Measurements from ENCODE around the gene SCLT1. TPM values are rescaled to one million over a fixed set of nuclear protein-coding genes. Genes with fewer than 3 reads are reported as not detected.

The SCLT1 gene
- total RNA-seq, 1 donor from 2014 or later, result 9.6 TPM

GRCh38 chr4:128856246-128856645 is 237.1 kb downstream of the SCLT1 start:
- DNase-seq (ENCODE audit: low spot score), result no peak
- intact Hi-C loops (cut with DNase I), result loop anchor here (5.0 kb wide), 1 partner anchor 469 kb away; no protein-coding TSS in a partner anchor

- intact Hi-C loops (cut with DNase I), result loop anchor here (5.0 kb wide), 1 partner anchor 468 kb away; no protein-coding TSS in a partner anchor
Observed at GRCh38 chr4:128855621-128856020, 237.7 kb downstream of the SCLT1 start.

GRCh38 chr4:128854433-128854832 is 238.9 kb downstream of the SCLT1 start:
- intact Hi-C loops (cut with DNase I), result no loop called here
- DNase-seq (ENCODE audit: low spot score), result no peak

More at GRCh38 chr4:128855621-128856020, 237.7 kb downstream of the SCLT1 start:
- DNase-seq (ENCODE audit: low spot score), result no peak

- DNase-seq (ENCODE audit: low spot score), result no peak
- intact Hi-C loops (cut with DNase I), result no loop called here
Observed at GRCh38 chr4:128853741-128854140, 239.6 kb downstream of the SCLT1 start.

GRCh38 chr4:128850252-128850651 is 243.1 kb downstream of the SCLT1 start:
- intact Hi-C loops (cut with DNase I), result no loop called here
- no peak for DNase-seq (ENCODE audit: low spot score)

- intact Hi-C loops (cut with DNase I), result no loop called here
- no peak for DNase-seq (ENCODE audit: low spot score)
Observed at GRCh38 chr4:128848461-128848860, 244.9 kb downstream of the SCLT1 start.

- intact Hi-C loops (cut with DNase I), result no loop called here
- peak; percentile 79 for DNase-seq (ENCODE audit: low spot score)
Observed at GRCh38 chr4:128847082-128847724, 246.1 kb downstream of the SCLT1 start.

- DNase-seq (ENCODE audit: low spot score), result no peak
- intact Hi-C loops (cut with DNase I), result no loop called here
Observed at GRCh38 chr4:128846063-128846462, 247.3 kb downstream of the SCLT1 start.

GRCh38 chr4:128844931-128845330 is 248.4 kb downstream of the SCLT1 start:
- DNase-seq (ENCODE audit: low spot score), result no peak
- intact Hi-C loops (cut with DNase I), result no loop called here

GRCh38 chr4:128841402-128841801 is 251.9 kb downstream of the SCLT1 start:
- intact Hi-C loops (cut with DNase I), result no loop called here
- DNase-seq (ENCODE audit: low spot score), result no peak

- DNase-seq (ENCODE audit: low spot score), result no peak
- intact Hi-C loops (cut with DNase I), result no loop called here
Observed at GRCh38 chr4:128840711-128841318, 252.5 kb downstream of the SCLT1 start.

GRCh38 chr4:128837679-128838078 is 255.7 kb downstream of the SCLT1 start:
- no peak for DNase-seq (ENCODE audit: low spot score)
- intact Hi-C loops (cut with DNase I), result loop anchor here (2.0 kb wide), 1 partner anchor 21 kb away; no protein-coding TSS in a partner anchor

GRCh38 chr4:128837198-128837597 is 256.1 kb downstream of the SCLT1 start:
- intact Hi-C loops (cut with DNase I), result loop anchor here (2.0 kb wide), 1 partner anchor 22 kb away; no protein-coding TSS in a partner anchor

GRCh38 chr4:128835498-128836222 is 257.7 kb downstream of the SCLT1 start:
- intact Hi-C loops (cut with DNase I), result loop anchor here (2.0 kb wide), 2 partner anchors 23 kb away; no protein-coding TSS in a partner anchor
- DNase-seq (ENCODE audit: low spot score), result peak; percentile 87

More at GRCh38 chr4:128837198-128837597, 256.1 kb downstream of the SCLT1 start:
- no peak for DNase-seq (ENCODE audit: low spot score)

Other genes starting within 250 kb of the SCLT1 start
- gene C4orf33, start 2.6 kb upstream of the SCLT1 start, total RNA-seq, result 5.7 TPM

Measured in cardiac septum (tissue), 1 donor.